ENCODE measurements around the gene IFNAR2.

The IFNAR2 gene

DNA sequence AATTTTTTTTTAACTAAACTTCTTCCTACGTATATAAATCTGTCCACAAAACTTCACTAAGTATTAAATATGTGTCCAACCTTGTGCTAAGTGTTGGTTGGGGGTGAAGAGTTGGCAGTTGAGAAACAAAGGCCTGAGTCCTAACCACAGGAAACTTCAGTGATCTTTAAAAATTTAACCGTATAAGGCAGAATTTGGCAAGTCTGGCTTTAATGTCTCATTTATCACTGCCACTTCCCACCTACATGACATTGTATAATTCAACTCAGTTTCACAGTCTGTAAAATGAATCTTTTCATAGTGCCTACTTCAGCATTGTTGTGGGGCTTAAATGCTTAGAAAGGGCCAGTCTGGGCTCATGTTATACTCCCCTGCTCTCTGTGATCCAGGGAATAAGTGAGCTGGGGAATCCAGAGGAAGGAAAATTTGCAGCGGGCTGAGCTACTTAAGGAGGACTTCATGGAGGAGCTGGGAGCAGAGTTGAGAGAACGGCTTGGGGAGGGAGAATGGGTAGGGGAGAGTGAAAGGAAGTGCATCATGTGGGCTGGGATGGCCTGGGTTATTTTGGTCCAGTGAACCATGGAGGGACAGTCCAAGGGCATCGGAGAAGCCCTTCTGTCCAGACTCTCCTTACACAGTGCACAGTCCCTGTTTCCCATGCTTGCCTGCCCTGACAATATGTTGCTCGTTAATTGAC lies 14.5 kb downstream of the IFNAR2 start:
- CTCF ChIA-PET: no interaction called here
- POLR2A ChIA-PET: no interaction called here
- H3K4me1 ChIP-seq (ENCODE audit: control insufficient read depth, insufficient read depth, low read length): no peaks in the 10 kb centered on the region
- TF ChIP-seq ZNF510 (tag by site-specific recombination; IDR thresholded peaks at IDR 0.05; ENCODE audit: insufficient replicate concordance): no peak
- no peak for TF ChIP-seq ZBTB48 (tag by site-specific recombination; IDR thresholded peaks at IDR 0.05)
- no peak for TF ChIP-seq KLF9 (tag by site-specific recombination; IDR thresholded peaks at IDR 0.05; ENCODE audit: low read depth)
- no peak for TF ChIP-seq ZNF274 (IDR thresholded peaks at IDR 0.05; ENCODE audit: low read length)
- no peak for TF ChIP-seq ZNF274 (tag by site-specific recombination; IDR thresholded peaks at IDR 0.05; ENCODE audit: borderline replicate concordance)
- TF ChIP-seq ZNF138 (tag by site-specific recombination; IDR thresholded peaks at IDR 0.05; ENCODE audit: borderline replicate concordance): no peak
- TF ChIP-seq TCF7L2 (IDR thresholded peaks at IDR 0.05; ENCODE audit: borderline replicate concordance, low read depth, low read length): no peak
- TF ChIP-seq ZFP37 (tag by site-specific recombination; IDR thresholded peaks at IDR 0.05): no peak
- no peak for TF ChIP-seq RBAK (tag by site-specific recombination; IDR thresholded peaks at IDR 0.05)
- no peak for TF ChIP-seq ZNF776 (tag by site-specific recombination; IDR thresholded peaks at IDR 0.05; ENCODE audit: borderline replicate concordance)
- TF ChIP-seq, protein P1, sequence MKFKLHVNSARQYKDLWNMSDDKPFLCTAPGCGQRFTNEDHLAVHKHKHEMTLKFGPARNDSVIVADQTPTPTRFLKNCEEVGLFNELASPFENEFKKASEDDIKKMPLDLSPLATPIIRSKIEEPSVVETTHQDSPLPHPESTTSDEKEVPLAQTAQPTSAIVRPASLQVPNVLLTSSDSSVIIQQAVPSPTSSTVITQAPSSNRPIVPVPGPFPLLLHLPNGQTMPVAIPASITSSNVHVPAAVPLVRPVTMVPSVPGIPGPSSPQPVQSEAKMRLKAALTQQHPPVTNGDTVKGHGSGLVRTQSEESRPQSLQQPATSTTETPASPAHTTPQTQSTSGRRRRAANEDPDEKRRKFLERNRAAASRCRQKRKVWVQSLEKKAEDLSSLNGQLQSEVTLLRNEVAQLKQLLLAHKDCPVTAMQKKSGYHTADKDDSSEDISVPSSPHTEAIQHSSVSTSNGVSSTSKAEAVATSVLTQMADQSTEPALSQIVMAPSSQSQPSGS (tag by site-specific recombination; IDR thresholded peaks at IDR 0.05; ENCODE audit: low read depth): no peak
- TF ChIP-seq, protein P2, sequence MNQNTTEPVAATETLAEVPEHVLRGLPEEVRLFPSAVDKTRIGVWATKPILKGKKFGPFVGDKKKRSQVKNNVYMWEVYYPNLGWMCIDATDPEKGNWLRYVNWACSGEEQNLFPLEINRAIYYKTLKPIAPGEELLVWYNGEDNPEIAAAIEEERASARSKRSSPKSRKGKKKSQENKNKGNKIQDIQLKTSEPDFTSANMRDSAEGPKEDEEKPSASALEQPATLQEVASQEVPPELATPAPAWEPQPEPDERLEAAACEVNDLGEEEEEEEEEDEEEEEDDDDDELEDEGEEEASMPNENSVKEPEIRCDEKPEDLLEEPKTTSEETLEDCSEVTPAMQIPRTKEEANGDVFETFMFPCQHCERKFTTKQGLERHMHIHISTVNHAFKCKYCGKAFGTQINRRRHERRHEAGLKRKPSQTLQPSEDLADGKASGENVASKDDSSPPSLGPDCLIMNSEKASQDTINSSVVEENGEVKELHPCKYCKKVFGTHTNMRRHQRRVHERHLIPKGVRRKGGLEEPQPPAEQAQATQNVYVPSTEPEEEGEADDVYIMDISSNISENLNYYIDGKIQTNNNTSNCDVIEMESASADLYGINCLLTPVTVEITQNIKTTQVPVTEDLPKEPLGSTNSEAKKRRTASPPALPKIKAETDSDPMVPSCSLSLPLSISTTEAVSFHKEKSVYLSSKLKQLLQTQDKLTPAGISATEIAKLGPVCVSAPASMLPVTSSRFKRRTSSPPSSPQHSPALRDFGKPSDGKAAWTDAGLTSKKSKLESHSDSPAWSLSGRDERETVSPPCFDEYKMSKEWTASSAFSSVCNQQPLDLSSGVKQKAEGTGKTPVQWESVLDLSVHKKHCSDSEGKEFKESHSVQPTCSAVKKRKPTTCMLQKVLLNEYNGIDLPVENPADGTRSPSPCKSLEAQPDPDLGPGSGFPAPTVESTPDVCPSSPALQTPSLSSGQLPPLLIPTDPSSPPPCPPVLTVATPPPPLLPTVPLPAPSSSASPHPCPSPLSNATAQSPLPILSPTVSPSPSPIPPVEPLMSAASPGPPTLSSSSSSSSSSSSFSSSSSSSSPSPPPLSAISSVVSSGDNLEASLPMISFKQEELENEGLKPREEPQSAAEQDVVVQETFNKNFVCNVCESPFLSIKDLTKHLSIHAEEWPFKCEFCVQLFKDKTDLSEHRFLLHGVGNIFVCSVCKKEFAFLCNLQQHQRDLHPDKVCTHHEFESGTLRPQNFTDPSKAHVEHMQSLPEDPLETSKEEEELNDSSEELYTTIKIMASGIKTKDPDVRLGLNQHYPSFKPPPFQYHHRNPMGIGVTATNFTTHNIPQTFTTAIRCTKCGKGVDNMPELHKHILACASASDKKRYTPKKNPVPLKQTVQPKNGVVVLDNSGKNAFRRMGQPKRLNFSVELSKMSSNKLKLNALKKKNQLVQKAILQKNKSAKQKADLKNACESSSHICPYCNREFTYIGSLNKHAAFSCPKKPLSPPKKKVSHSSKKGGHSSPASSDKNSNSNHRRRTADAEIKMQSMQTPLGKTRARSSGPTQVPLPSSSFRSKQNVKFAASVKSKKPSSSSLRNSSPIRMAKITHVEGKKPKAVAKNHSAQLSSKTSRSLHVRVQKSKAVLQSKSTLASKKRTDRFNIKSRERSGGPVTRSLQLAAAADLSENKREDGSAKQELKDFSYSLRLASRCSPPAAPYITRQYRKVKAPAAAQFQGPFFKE (tag by site-specific recombination; IDR thresholded peaks at IDR 0.05; ENCODE audit: borderline replicate concordance): no peak
- TF ChIP-seq ZNF133 (tag by site-specific recombination; IDR thresholded peaks at IDR 0.05): no peak
- TF ChIP-seq GLIS1 (tag by site-specific recombination; IDR thresholded peaks at IDR 0.05): no peak
- TF ChIP-seq, protein P3, sequence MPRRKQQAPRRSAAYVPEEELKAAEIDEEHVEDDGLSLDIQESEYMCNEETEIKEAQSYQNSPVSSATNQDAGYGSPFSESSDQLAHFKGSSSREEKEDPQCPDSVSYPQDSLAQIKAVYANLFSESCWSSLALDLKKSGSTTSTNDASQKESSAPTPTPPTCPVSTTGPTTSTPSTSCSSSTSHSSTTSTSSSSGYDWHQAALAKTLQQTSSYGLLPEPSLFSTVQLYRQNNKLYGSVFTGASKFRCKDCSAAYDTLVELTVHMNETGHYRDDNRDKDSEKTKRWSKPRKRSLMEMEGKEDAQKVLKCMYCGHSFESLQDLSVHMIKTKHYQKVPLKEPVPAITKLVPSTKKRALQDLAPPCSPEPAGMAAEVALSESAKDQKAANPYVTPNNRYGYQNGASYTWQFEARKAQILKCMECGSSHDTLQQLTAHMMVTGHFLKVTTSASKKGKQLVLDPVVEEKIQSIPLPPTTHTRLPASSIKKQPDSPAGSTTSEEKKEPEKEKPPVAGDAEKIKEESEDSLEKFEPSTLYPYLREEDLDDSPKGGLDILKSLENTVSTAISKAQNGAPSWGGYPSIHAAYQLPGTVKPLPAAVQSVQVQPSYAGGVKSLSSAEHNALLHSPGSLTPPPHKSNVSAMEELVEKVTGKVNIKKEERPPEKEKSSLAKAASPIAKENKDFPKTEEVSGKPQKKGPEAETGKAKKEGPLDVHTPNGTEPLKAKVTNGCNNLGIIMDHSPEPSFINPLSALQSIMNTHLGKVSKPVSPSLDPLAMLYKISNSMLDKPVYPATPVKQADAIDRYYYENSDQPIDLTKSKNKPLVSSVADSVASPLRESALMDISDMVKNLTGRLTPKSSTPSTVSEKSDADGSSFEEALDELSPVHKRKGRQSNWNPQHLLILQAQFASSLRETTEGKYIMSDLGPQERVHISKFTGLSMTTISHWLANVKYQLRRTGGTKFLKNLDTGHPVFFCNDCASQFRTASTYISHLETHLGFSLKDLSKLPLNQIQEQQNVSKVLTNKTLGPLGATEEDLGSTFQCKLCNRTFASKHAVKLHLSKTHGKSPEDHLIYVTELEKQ (tag by site-specific recombination; IDR thresholded peaks at IDR 0.05; ENCODE audit: borderline replicate concordance): no peak
- TF ChIP-seq, protein P4, sequence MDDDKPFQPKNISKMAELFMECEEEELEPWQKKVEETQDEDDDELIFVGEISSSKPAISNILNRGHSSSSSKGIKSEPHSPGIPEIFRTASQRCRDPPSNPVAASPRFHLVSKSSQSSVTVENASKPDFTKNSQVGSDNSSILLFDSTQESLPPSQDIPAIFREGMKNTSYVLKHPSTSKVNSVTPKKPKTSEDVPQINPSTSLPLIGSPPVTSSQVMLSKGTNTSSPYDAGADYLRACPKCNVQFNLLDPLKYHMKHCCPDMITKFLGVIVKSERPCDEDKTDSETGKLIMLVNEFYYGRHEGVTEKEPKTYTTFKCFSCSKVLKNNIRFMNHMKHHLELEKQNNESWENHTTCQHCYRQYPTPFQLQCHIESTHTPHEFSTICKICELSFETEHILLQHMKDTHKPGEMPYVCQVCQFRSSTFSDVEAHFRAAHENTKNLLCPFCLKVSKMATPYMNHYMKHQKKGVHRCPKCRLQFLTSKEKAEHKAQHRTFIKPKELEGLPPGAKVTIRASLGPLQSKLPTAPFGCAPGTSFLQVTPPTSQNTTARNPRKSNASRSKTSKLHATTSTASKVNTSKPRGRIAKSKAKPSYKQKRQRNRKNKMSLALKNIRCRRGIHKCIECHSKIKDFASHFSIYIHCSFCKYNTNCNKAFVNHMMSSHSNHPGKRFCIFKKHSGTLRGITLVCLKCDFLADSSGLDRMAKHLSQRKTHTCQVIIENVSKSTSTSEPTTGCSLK (tag by site-specific recombination; IDR thresholded peaks at IDR 0.05): no peak
- TF ChIP-seq GLIS2 (tag by site-specific recombination; IDR thresholded peaks at IDR 0.05): no peak
- TF ChIP-seq, protein P5, sequence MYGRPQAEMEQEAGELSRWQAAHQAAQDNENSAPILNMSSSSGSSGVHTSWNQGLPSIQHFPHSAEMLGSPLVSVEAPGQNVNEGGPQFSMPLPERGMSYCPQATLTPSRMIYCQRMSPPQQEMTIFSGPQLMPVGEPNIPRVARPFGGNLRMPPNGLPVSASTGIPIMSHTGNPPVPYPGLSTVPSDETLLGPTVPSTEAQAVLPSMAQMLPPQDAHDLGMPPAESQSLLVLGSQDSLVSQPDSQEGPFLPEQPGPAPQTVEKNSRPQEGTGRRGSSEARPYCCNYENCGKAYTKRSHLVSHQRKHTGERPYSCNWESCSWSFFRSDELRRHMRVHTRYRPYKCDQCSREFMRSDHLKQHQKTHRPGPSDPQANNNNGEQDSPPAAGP (tag by site-specific recombination; IDR thresholded peaks at IDR 0.05): no peak
- no peak for TF ChIP-seq ZNF221 (tag by site-specific recombination; IDR thresholded peaks at IDR 0.05; ENCODE audit: borderline replicate concordance)
- TF ChIP-seq ZNF37A (tag by site-specific recombination; IDR thresholded peaks at IDR 0.05): no peak
- TF ChIP-seq, protein P6, sequence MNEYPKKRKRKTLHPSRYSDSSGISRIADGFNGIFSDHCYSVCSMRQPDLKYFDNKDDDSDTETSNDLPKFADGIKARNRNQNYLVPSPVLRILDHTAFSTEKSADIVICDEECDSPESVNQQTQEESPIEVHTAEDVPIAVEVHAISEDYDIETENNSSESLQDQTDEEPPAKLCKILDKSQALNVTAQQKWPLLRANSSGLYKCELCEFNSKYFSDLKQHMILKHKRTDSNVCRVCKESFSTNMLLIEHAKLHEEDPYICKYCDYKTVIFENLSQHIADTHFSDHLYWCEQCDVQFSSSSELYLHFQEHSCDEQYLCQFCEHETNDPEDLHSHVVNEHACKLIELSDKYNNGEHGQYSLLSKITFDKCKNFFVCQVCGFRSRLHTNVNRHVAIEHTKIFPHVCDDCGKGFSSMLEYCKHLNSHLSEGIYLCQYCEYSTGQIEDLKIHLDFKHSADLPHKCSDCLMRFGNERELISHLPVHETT (tag by site-specific recombination; IDR thresholded peaks at IDR 0.05): no peak
- peaks cover 37 to 63% of the 10 kb centered on the region in 2 experiments for H3K36me3 ChIP-seq (ENCODE audit: control insufficient read depth in 2 of 2, insufficient read depth in 1 of 2, low read length in 2 of 2)
- H3K9me3 ChIP-seq (ENCODE audit: control insufficient read depth, insufficient read depth, low read depth, low read length): no peaks in the 10 kb centered on the region
- no peak overlapping the region for H3K27ac ChIP-seq (ENCODE audit: extremely low read depth, low read depth, low read length)
- no peak overlapping the region for H3K4me3 ChIP-seq (ENCODE audit: low read depth, low read length)
